K562 (cell line): ENCODE results near the gene SHC1. TPM values are rescaled to one million over a fixed set of nuclear protein-coding genes. Genes with fewer than 3 reads are reported as not detected.

ENCODE experiments used
- BCL6 ChIP-seq: fragments of 250-450 bp; sonication (Bioruptor Pico); IDR thresholded peaks from 2 replicates; pipeline ENCODE4 v1.4.0; 2020
- MCM7 ChIP-seq, 2 experiments: fragments of 450-650 bp; IDR thresholded peaks; 2 replicates each; pipeline ENCODE4 v1.6.1; 2016 to 2018
- POLR2H ChIP-seq: IDR thresholded peaks from 2 replicates; pipeline ENCODE4 v1.6.1; 2016; ENCODE audit warnings: missing genetic modification characterization, low read depth, mild to moderate bottlenecking, control low read depth, missing compliant biosample characterization, moderate library complexity
- TAL1 ChIP-seq: fragments of 450-650 bp; IDR thresholded peaks from 2 replicates; pipeline ENCODE4 v1.6.1; 2016; ENCODE audit warnings: mild to moderate bottlenecking
- polyA plus RNA-seq, 8 experiments: library from polyadenylated mRNA; depleted of rRNA in 4 of 8; stranded (reverse) in 5 of 8; unstranded in 3 of 8; fragments of >200 nt; fragmentation: Nextera tagmentation in 2 of 8; fragmentation: Illumina TruSeq in 1 of 8; extraction: Ambion mirVana in 2 of 8; extraction: Trizol in 1 of 8; gene quantifications; 2 replicates each; pipeline versions ENCODE4 v1.2.1 to v1.2.3, GENCODE V29; 2011 to 2014; ENCODE audit warnings: inconsistent platforms in 1 of 8, missing spikeins in 1 of 8
- total RNA-seq, 7 experiments: library from RNA; depleted of rRNA in 6 of 7; stranded (reverse); fragments of >200 nt in 6 of 7; fragmentation: Illumina TruSeq in 2 of 7; extraction: Trizol in 2 of 7; gene quantifications; 2 replicates each; pipeline versions ENCODE4 v1.2.1 to v1.2.3, GENCODE V29; 2011 to 2021; ENCODE audit warnings: low replicate concordance in 1 of 7
- TF ChIP-seq, protein P1 (sequence below), 3 experiments: fragments of 200-800 bp in 1 of 3; fragments of 250-450 bp in 1 of 3; fragments of 450-650 bp in 1 of 3; sonication (Bioruptor Pico) in 1 of 3; sonication (Bioruptor generic) in 1 of 3; formaldehyde crosslinking in 1 of 3; IDR thresholded peaks; 2 replicates each; pipeline versions ENCODE4 v1.6.1 to v1.8.0; 2016 to 2022; ENCODE audit warnings: mild to moderate bottlenecking in 2 of 3, missing genetic modification characterization in 2 of 3, missing compliant biosample characterization in 1 of 3, moderate library complexity in 1 of 3
- TF ChIP-seq, protein P2 (sequence below): fragments of 200-800 bp; sonication (Bioruptor generic); IDR thresholded peaks from 2 replicates; pipeline ENCODE4 v1.6.1; 2017; ENCODE audit warnings: missing genetic modification characterization, missing compliant biosample characterization
- TF ChIP-seq, protein P3 (sequence below): fragments of 450-650 bp; IDR thresholded peaks from 2 replicates; pipeline ENCODE4 v1.6.1; 2017; ENCODE audit warnings: mild to moderate bottlenecking, moderate library complexity
- TF ChIP-seq, protein P4 (sequence below), 3 experiments: fragments of 200-800 bp in 1 of 3; sonication (Bioruptor generic) in 1 of 3; sonication (generic) in 1 of 3; formaldehyde crosslinking in 1 of 3; IDR thresholded peaks; 2 replicates each; pipeline versions ENCODE4 v1.6.1 to v1.8.0; 2016 to 2022; ENCODE audit warnings: mild to moderate bottlenecking in 2 of 3, missing compliant biosample characterization in 2 of 3, missing genetic modification characterization in 2 of 3, missing genetic modification reagents in 1 of 3
- TF ChIP-seq, protein P5 (sequence below): sonication (generic); formaldehyde crosslinking; IDR thresholded peaks from 2 replicates; pipeline ENCODE4 v1.8.0; 2022; ENCODE audit warnings: mild to moderate bottlenecking, missing genetic modification reagents
- TF ChIP-seq, protein P6 (sequence below): IDR thresholded peaks from 2 replicates; pipeline ENCODE4 v1.6.1; 2011; ENCODE audit warnings: borderline replicate concordance, low read depth, mild to moderate bottlenecking, moderate library complexity, low read length; ENCODE audit not compliant: insufficient read depth, poor library complexity, severe bottlenecking

Gene SHC1
- total and polyA plus RNA-seq, 9 of the 15 experiments (the other 6 are each of a cell fraction or from before 2014, with no cell fraction given) = 4.1 to 113 (median 51.9) TPM

DNA sequence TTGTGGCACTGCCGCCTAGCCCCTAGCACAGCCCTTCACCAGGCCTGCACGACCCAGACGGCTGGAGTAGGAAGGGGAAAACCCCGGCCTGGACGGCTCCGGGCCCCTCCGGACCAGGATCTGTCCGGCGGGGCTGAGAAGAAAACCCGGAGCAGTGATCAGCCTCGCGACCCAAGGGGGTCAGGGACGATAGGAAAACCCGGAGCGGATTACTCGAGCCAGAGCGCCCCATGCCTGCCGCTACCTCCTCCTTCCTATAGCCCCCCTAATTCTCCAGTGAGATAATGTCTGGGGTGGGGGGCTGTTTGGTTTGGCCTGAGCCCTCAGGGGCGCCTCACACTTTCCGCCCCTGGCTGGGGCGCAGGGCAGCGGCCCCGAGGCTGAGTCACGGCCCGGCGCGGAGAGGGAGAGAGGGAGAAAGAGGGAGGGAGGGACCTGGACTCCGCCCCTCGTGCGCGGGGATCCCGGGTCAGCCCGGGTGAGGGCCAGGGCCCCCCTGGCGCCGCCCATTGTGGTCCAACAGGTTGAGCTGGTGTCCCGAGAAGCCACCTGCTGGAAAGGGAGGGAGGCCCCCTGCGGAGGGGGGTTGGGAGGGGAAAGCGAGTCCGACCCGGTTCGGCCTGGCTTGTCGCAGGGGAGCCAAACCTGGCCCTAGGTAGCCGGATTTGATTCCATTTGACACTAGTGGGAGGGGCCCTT lies 30.3 kb upstream of the SHC1 start (continued):
- TF ChIP-seq, protein P1, sequence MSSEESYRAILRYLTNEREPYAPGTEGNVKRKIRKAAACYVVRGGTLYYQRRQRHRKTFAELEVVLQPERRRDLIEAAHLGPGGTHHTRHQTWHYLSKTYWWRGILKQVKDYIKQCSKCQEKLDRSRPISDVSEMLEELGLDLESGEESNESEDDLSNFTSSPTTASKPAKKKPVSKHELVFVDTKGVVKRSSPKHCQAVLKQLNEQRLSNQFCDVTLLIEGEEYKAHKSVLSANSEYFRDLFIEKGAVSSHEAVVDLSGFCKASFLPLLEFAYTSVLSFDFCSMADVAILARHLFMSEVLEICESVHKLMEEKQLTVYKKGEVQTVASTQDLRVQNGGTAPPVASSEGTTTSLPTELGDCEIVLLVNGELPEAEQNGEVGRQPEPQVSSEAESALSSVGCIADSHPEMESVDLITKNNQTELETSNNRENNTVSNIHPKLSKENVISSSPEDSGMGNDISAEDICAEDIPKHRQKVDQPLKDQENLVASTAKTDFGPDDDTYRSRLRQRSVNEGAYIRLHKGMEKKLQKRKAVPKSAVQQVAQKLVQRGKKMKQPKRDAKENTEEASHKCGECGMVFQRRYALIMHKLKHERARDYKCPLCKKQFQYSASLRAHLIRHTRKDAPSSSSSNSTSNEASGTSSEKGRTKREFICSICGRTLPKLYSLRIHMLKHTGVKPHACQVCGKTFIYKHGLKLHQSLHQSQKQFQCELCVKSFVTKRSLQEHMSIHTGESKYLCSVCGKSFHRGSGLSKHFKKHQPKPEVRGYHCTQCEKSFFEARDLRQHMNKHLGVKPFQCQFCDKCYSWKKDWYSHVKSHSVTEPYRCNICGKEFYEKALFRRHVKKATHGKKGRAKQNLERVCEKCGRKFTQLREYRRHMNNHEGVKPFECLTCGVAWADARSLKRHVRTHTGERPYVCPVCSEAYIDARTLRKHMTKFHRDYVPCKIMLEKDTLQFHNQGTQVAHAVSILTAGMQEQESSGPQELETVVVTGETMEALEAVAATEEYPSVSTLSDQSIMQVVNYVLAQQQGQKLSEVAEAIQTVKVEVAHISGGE (CRISPR knock-in tag; IDR thresholded peaks at IDR 0.05) = peak in 1 of 3 experiments; percentile 49; a peak in 1 of 6 replicates
- no peak for TF ChIP-seq BCL6 (CRISPR knock-in tag)
- TF ChIP-seq, protein P2, sequence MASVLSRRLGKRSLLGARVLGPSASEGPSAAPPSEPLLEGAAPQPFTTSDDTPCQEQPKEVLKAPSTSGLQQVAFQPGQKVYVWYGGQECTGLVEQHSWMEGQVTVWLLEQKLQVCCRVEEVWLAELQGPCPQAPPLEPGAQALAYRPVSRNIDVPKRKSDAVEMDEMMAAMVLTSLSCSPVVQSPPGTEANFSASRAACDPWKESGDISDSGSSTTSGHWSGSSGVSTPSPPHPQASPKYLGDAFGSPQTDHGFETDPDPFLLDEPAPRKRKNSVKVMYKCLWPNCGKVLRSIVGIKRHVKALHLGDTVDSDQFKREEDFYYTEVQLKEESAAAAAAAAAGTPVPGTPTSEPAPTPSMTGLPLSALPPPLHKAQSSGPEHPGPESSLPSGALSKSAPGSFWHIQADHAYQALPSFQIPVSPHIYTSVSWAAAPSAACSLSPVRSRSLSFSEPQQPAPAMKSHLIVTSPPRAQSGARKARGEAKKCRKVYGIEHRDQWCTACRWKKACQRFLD (CRISPR knock-in tag) = no peak
- peak; percentile 6; the same call in 1 of the 2 replicates for TF ChIP-seq TAL1
- TF ChIP-seq, protein P3, sequence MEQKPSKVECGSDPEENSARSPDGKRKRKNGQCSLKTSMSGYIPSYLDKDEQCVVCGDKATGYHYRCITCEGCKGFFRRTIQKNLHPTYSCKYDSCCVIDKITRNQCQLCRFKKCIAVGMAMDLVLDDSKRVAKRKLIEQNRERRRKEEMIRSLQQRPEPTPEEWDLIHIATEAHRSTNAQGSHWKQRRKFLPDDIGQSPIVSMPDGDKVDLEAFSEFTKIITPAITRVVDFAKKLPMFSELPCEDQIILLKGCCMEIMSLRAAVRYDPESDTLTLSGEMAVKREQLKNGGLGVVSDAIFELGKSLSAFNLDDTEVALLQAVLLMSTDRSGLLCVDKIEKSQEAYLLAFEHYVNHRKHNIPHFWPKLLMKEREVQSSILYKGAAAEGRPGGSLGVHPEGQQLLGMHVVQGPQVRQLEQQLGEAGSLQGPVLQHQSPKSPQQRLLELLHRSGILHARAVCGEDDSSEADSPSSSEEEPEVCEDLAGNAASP = peak; percentile 97
- TF ChIP-seq, protein P4, sequence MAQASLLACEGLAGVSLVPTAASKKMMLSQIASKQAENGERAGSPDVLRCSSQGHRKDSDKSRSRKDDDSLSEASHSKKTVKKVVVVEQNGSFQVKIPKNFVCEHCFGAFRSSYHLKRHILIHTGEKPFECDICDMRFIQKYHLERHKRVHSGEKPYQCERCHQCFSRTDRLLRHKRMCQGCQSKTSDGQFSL (CRISPR knock-in tag; IDR thresholded peaks at IDR 0.05) = peak; percentile 89
- TF ChIP-seq, protein P4 (tag; IDR thresholded peaks at IDR 0.05) = peak in 1 of 2 experiments; percentile 85; a peak in 2 of 4 replicates
- no peak for TF ChIP-seq MCM7 (IDR thresholded peaks at IDR 0.05)
- TF ChIP-seq, protein P5, sequence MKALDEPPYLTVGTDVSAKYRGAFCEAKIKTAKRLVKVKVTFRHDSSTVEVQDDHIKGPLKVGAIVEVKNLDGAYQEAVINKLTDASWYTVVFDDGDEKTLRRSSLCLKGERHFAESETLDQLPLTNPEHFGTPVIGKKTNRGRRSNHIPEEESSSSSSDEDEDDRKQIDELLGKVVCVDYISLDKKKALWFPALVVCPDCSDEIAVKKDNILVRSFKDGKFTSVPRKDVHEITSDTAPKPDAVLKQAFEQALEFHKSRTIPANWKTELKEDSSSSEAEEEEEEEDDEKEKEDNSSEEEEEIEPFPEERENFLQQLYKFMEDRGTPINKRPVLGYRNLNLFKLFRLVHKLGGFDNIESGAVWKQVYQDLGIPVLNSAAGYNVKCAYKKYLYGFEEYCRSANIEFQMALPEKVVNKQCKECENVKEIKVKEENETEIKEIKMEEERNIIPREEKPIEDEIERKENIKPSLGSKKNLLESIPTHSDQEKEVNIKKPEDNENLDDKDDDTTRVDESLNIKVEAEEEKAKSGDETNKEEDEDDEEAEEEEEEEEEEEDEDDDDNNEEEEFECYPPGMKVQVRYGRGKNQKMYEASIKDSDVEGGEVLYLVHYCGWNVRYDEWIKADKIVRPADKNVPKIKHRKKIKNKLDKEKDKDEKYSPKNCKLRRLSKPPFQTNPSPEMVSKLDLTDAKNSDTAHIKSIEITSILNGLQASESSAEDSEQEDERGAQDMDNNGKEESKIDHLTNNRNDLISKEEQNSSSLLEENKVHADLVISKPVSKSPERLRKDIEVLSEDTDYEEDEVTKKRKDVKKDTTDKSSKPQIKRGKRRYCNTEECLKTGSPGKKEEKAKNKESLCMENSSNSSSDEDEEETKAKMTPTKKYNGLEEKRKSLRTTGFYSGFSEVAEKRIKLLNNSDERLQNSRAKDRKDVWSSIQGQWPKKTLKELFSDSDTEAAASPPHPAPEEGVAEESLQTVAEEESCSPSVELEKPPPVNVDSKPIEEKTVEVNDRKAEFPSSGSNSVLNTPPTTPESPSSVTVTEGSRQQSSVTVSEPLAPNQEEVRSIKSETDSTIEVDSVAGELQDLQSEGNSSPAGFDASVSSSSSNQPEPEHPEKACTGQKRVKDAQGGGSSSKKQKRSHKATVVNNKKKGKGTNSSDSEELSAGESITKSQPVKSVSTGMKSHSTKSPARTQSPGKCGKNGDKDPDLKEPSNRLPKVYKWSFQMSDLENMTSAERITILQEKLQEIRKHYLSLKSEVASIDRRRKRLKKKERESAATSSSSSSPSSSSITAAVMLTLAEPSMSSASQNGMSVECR = peak; percentile 83
- TF ChIP-seq POLR2H = peak; percentile 49
- TF ChIP-seq, protein P6, sequence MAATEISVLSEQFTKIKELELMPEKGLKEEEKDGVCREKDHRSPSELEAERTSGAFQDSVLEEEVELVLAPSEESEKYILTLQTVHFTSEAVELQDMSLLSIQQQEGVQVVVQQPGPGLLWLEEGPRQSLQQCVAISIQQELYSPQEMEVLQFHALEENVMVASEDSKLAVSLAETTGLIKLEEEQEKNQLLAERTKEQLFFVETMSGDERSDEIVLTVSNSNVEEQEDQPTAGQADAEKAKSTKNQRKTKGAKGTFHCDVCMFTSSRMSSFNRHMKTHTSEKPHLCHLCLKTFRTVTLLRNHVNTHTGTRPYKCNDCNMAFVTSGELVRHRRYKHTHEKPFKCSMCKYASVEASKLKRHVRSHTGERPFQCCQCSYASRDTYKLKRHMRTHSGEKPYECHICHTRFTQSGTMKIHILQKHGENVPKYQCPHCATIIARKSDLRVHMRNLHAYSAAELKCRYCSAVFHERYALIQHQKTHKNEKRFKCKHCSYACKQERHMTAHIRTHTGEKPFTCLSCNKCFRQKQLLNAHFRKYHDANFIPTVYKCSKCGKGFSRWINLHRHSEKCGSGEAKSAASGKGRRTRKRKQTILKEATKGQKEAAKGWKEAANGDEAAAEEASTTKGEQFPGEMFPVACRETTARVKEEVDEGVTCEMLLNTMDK = peak; percentile 2
